Prostate gland (tissue), 2 donors: ENCODE measurements around the gene ACKR4. TPM values are rescaled to one million over a fixed set of nuclear protein-coding genes. Genes with fewer than 3 reads are reported as not detected.

Source experiments
- DNase-seq: peaks from one replicate; pipeline ENCODE4 v3.0.0-alpha.2; 2019; ENCODE audit warnings: low spot score
- H3K27ac ChIP-seq, 2 donors: fragments of 200-600 bp; sonication (generic); 2 replicates each; pipeline ENCODE4 v1.5.1; 2017 to 2019
- H3K27me3 ChIP-seq: fragments of 200-600 bp; sonication (generic); replicated peaks from 2 replicates; pipeline ENCODE4 v1.5.1; 2019; ENCODE audit not compliant: insufficient read depth
- H3K36me3 ChIP-seq, 2 donors: fragments of 200-600 bp; sonication (generic); 1 replicate in 1 of 2; 2 replicates in 1 of 2; pipeline versions ENCODE4 v1.5.1 to v1.8.1; 2017 to 2019
- H3K4me1 ChIP-seq: fragments of 200-600 bp; sonication (generic); replicated peaks from 2 replicates; pipeline ENCODE4 v1.5.1; 2019
- H3K4me3 ChIP-seq, 2 donors: fragments of 200-600 bp; sonication (generic); 2 replicates each; pipeline ENCODE4 v1.5.1; 2017 to 2019
- H3K9me3 ChIP-seq: fragments of 200-600 bp; sonication (generic); 2 replicates; pipeline ENCODE4 v1.5.1; 2017
- CTCF ChIP-seq, 4 experiments: fragments of 200-600 bp in 2 of 4; fragments of 450-650 bp in 2 of 4; sonication (generic) in 2 of 4; IDR thresholded peaks; 1 replicate in 3 of 4; 2 replicates in 1 of 4; pipeline ENCODE4 v1.5.1; 2016 to 2019; ENCODE audit warnings: antibody characterized with exemption in 4 of 4, mild to moderate bottlenecking in 2 of 4, moderate library complexity in 2 of 4
- POLR2A ChIP-seq: fragments of 450-650 bp; IDR thresholded peaks from one replicate; pipeline ENCODE4 v1.6.1; 2016; ENCODE audit warnings: antibody characterized with exemption, mild to moderate bottlenecking
- POLR2AphosphoS5 ChIP-seq: sonication (generic); formaldehyde crosslinking; IDR thresholded peaks from one replicate; pipeline ENCODE4 v1.6.1; 2017; ENCODE audit warnings: antibody characterized with exemption
- WGBS: methylation state at CpG from one replicate; pipeline ENCODE4 v1.1.5; 2018; 5-methylcytosine and 5-hydroxymethylcytosine counted together
- intact Hi-C: fragments of 100-400 bp; cut with DNase I; formaldehyde crosslinking; loops from one replicate; pipeline ENCODE4 v1.14.2; 2022
- total RNA-seq, 2 donors: library from RNA; depleted of rRNA; stranded (reverse); fragments of >200 nt; gene quantifications; one replicate each; pipeline ENCODE4 v1.1.0, GENCODE V29; 2016

The ACKR4 gene
- total RNA-seq, 2 donors from 2014 or later, result 0.09 TPM; not detected in 1

- Histone ChIP-seq H3K4me1 (no peaks in the 10 kb centered on the region), H3K4me3 (no peak overlapping the region), H3K27me3 (no peaks in the 10 kb centered on the region), H3K9me3 (no peaks in the 10 kb centered on the region), H3K27ac (no peak overlapping the region), H3K36me3 (no peaks in the 10 kb centered on the region)
- WGBS, result 68% methylated on average over 3 of the region's 3 CpGs
- intact Hi-C loops, result no loop called here
- TF ChIP-seq CTCF (IDR thresholded peaks at IDR 0.05) (no peak), POLR2A (no peak), POLR2AphosphoS5 (no peak)
- no peak for DNase-seq
These were observed 18.8 kb downstream of the ACKR4 start for GRCh38 chr3:132615881-132616280.

GRCh38 chr3:132616780-132617179 lies 19.7 kb downstream of the ACKR4 start:
- Histone ChIP-seq H3K36me3 (no peaks in the 10 kb centered on the region), H3K27ac (no peak overlapping the region), H3K4me1 (no peaks in the 10 kb centered on the region), H3K27me3 (no peaks in the 10 kb centered on the region), H3K9me3 (no peaks in the 10 kb centered on the region), H3K4me3 (no peak overlapping the region)
- TF ChIP-seq POLR2AphosphoS5 (no peak), POLR2A (no peak), CTCF (IDR thresholded peaks at IDR 0.05) (no peak)
- intact Hi-C loops, result no loop called here
- WGBS, result 78% methylated on average over 1 of the region's 1 CpG
- DNase-seq, result no peak

- DNase-seq, result no peak
- Histone ChIP-seq H3K4me3 (no peak overlapping the region), H3K27ac (no peak overlapping the region), H3K27me3 (no peaks in the 10 kb centered on the region), H3K9me3 (no peaks in the 10 kb centered on the region), H3K36me3 (no peaks in the 10 kb centered on the region), H3K4me1 (no peaks in the 10 kb centered on the region)
- intact Hi-C loops, result no loop called here
- WGBS, result 68% methylated on average over 1 of the region's 1 CpG
- no peak for TF ChIP-seq CTCF (IDR thresholded peaks at IDR 0.05)
- no peak for TF ChIP-seq POLR2AphosphoS5
- TF ChIP-seq POLR2A, result no peak
These were observed 25.1 kb downstream of the ACKR4 start for GRCh38 chr3:132622148-132622547.

- intact Hi-C loops, result no loop called here
- WGBS, result 88% methylated on average over 1 of the region's 1 CpG
- DNase-seq, result no peak
- Histone ChIP-seq H3K27me3 (no peaks in the 10 kb centered on the region), H3K36me3 (no peaks in the 10 kb centered on the region), H3K9me3 (no peaks in the 10 kb centered on the region), H3K4me1 (no peaks in the 10 kb centered on the region), H3K4me3 (no peak overlapping the region), H3K27ac (no peak overlapping the region)
- no peak for TF ChIP-seq CTCF (IDR thresholded peaks at IDR 0.05)
- no peak for TF ChIP-seq POLR2A
- TF ChIP-seq POLR2AphosphoS5, result no peak
These were observed 25.7 kb downstream of the ACKR4 start for GRCh38 chr3:132622761-132623160.

GRCh38 chr3:132623646-132624045 lies 26.6 kb downstream of the ACKR4 start:
- H3K27ac ChIP-seq, result no peak overlapping the region
- TF ChIP-seq POLR2A (no peak), POLR2AphosphoS5 (no peak), CTCF (IDR thresholded peaks at IDR 0.05) (no peak)
- H3K4me1 ChIP-seq, result no peaks in the 10 kb centered on the region
- DNase-seq, result peak; percentile 21
- WGBS, result 50% methylated on average over 1 of the region's 1 CpG
- no peak overlapping the region for H3K4me3 ChIP-seq
- no peaks in the 10 kb centered on the region for H3K36me3 ChIP-seq
- no peaks in the 10 kb centered on the region for H3K27me3 ChIP-seq
- no peaks in the 10 kb centered on the region for H3K9me3 ChIP-seq
- intact Hi-C loops, result no loop called here
